ENCODE results near the gene CST9. TPM values are rescaled to one million over a fixed set of nuclear protein-coding genes. Genes with fewer than 3 reads are reported as not detected.
"Not testable (repeated sequence)": the region's sequence is repeated elsewhere in the genome, so short reads cannot be mapped to it uniquely, and the experiment has no call there.

The CST9 gene
- total RNA-seq, 4 donors from 2014 or later = 0.44 TPM; not detected in 3

DNA sequence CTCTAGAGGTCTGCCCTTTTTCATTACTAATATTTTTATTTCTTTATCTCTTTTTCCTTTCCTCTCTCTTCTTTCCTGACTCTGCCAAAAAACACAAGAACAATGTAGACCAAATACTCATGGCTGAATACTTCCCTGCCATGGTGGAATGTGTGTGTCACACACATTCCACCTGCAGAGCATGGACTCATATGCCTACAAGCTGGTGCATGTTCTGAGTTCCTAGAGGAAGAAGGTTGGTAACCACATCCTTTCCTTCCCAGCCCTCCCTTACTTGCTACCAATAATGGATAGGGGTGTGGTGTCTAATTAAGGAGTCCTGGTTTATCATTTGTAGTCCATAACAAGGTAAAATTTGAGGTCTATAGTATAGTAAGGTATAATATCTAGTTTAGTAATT lies 22.2 kb downstream of the CST9 start:
- H3K4me1 ChIP-seq = no peaks in the 10 kb centered on the region
- no peaks in the 10 kb centered on the region for H3K27me3 ChIP-seq
- no peak overlapping the region for H3K27ac ChIP-seq
- TF ChIP-seq, protein P1, sequence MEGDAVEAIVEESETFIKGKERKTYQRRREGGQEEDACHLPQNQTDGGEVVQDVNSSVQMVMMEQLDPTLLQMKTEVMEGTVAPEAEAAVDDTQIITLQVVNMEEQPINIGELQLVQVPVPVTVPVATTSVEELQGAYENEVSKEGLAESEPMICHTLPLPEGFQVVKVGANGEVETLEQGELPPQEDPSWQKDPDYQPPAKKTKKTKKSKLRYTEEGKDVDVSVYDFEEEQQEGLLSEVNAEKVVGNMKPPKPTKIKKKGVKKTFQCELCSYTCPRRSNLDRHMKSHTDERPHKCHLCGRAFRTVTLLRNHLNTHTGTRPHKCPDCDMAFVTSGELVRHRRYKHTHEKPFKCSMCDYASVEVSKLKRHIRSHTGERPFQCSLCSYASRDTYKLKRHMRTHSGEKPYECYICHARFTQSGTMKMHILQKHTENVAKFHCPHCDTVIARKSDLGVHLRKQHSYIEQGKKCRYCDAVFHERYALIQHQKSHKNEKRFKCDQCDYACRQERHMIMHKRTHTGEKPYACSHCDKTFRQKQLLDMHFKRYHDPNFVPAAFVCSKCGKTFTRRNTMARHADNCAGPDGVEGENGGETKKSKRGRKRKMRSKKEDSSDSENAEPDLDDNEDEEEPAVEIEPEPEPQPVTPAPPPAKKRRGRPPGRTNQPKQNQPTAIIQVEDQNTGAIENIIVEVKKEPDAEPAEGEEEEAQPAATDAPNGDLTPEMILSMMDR (IDR thresholded peaks at IDR 0.05) = no peak
- TF ChIP-seq EP300 (IDR thresholded peaks at IDR 0.05) = no peak
- no peak for TF ChIP-seq POLR2A (IDR thresholded peaks at IDR 0.05)
- H3K36me3 ChIP-seq = no peaks in the 10 kb centered on the region
- H3K9me3 ChIP-seq = no peaks in the 10 kb centered on the region
- H3K4me3 ChIP-seq = no peak overlapping the region
- no peak for DNase-seq (ENCODE audit: low spot score in 2 of 2)

DNA sequence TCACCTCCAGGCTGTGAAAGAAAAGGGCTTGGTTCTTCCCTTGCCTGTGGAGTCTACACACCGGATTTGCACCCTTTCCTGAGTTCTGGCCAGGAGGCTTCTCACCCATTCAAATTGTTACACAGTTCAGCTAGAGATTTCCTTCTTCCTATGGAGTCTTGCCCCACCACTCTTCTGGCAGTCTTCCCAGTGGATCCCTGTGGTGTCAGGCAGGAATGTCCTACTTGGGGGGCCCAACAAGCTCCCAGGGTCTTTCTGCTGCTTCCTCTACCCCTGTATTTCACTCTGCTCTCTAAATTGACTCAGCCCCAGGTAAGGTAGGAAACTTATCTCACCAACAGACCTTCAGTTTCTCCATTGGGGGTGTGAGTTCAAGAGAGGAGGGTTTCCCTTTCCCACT lies 23.4 kb downstream of the CST9 start:
- no peak for DNase-seq (ENCODE audit: low spot score in 2 of 2)

DNA sequence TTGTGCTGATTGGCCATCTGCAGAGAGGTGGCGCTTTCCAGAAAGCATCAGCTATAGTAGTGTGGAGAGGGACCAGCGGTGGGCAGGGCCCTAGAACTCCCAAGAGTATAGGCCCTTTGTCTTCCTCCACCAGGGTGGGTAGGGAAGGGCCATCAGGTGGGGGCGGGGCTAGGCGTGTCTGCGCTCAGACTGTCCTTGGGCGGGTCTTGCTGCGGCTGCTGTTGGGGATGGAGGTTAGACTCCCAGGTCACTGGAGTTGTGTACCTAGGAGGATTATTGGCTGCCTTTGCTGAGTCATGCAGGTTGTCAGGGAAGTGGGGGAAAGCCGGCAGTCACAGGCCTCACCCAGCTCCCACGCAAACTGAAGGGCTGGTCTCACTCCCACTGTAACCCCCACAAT lies 23.9 kb downstream of the CST9 start:
- not testable (repeated sequence) for H3K9me3 ChIP-seq; H3K4me1 ChIP-seq; H3K27me3 ChIP-seq; H3K4me3 ChIP-seq; H3K27ac ChIP-seq; H3K36me3 ChIP-seq; DNase-seq (ENCODE audit: low spot score in 2 of 2)
- WGBS, 2 donors = 92 to 95% methylated on average over 8 to 9 of the region's 9 CpGs

More for the DNA sequence above, 23.4 kb downstream of the CST9 start:
- Histone ChIP-seq H3K36me3 (no peaks in the 10 kb centered on the region), H3K27me3 (no peaks in the 10 kb centered on the region), H3K27ac (no peak overlapping the region), H3K4me1 (no peaks in the 10 kb centered on the region), H3K4me3 (no peak overlapping the region), H3K9me3 (no peaks in the 10 kb centered on the region)
- TF ChIP-seq POLR2A (IDR thresholded peaks at IDR 0.05) = no peak
- TF ChIP-seq, protein P1 (IDR thresholded peaks at IDR 0.05) = no peak
- TF ChIP-seq EP300 (IDR thresholded peaks at IDR 0.05) = no peak
- WGBS, 2 donors = 62 to 77% methylated on average over 1 of the region's 1 CpG

DNA sequence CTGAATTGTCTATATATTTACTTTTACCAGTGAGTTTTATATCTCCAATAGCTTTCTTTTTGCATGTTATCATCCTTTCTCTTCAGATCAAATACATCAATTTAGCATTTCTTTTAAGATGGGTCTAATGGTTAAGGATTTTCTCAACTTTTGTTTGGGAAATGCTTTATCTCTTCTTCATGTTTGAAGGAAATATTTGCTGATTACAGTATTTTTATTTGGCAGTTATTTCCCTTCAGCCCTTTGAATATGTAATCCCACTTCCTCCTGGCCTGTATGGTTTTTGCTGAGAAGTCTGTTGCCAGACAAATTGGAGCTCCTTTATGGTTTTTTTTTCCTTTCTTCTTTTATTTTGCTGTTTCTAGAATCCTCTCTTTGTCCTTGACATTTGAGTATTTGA lies 30.7 kb downstream of the CST9 start:
- Histone ChIP-seq H3K27ac (no peak overlapping the region), H3K9me3 (no peaks in the 10 kb centered on the region), H3K4me1 (no peaks in the 10 kb centered on the region), H3K36me3 (no peaks in the 10 kb centered on the region), H3K27me3 (no peaks in the 10 kb centered on the region), H3K4me3 (no peak overlapping the region)
- no peak for DNase-seq (ENCODE audit: low spot score in 2 of 2)
- TF ChIP-seq, protein P1 (IDR thresholded peaks at IDR 0.05) = no peak
- no peak for TF ChIP-seq EP300 (IDR thresholded peaks at IDR 0.05)
- TF ChIP-seq POLR2A (IDR thresholded peaks at IDR 0.05) = no peak

DNA sequence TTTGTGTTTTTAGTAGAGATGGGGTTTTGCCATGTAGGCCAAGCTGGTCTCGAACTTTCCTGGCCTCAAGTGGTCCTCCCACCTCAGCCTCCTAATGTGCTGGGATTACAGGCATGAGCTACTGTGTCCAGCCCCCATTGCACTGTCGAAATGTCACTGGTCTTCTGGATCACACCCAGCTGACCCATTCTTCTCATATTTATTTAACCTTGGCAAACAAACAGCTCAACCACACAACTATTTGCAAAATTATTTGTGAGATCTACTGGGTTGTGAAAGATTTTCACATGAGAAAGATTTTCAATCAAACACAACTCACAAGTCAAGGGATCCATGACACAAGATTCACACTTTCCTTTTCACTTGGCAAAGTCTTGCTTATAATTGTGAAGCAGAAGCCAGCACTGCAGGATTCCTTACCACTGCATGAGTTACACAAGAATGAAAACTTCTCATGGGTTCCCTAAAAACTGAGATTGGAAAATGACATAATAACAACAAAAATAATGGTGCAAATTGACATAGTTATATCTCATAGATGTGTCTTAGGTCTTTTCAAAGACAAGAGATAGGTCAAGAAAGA lies 35.4 kb downstream of the CST9 start:
- H3K36me3 ChIP-seq = no peaks in the 10 kb centered on the region
- H3K4me3 ChIP-seq = no peak overlapping the region
- TF ChIP-seq, protein P1 (IDR thresholded peaks at IDR 0.05) = no peak
- TF ChIP-seq POLR2A (IDR thresholded peaks at IDR 0.05) (no peak), EP300 (IDR thresholded peaks at IDR 0.05) (no peak)
- no peaks in the 10 kb centered on the region for H3K27me3 ChIP-seq
- no peaks in the 10 kb centered on the region for H3K9me3 ChIP-seq
- H3K27ac ChIP-seq = no peak overlapping the region
- 69 to 85% methylated on average over 2 of the region's 2 CpGs for WGBS, 2 donors
- no peaks in the 10 kb centered on the region for H3K4me1 ChIP-seq
- no peak for DNase-seq (ENCODE audit: low spot score in 2 of 2)

DNA sequence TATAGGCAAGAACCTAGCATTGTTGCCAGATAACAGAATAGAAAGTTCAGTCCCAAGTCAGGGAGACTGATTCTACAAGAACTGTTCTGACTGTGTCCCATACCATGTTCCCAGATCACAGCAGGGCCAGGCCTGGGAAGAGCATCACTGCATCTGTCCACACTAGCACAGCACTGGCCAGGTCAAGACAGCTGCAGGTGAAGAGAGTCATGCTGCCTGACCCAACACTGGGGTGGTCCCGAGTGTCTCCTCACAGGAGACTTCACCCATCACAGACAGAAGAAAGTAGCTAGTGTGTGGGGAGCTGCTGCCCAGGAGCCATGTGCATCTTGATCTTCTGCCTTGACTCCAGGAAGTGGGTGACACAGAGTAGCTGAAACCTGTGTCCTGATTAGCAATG lies 36.1 kb downstream of the CST9 start:
- no peak for DNase-seq (ENCODE audit: low spot score in 2 of 2)
- Histone ChIP-seq H3K4me1 (no peaks in the 10 kb centered on the region), H3K27ac (no peak overlapping the region)

More for the DNA sequence above, 36.1 kb downstream of the CST9 start:
- TF ChIP-seq EP300 (IDR thresholded peaks at IDR 0.05) = no peak
- TF ChIP-seq POLR2A (IDR thresholded peaks at IDR 0.05) = no peak
- TF ChIP-seq, protein P1 (IDR thresholded peaks at IDR 0.05) = no peak
- WGBS, 2 donors = 63 to 89% methylated on average over 1 of the region's 1 CpG
- Histone ChIP-seq H3K27me3 (no peaks in the 10 kb centered on the region), H3K36me3 (no peaks in the 10 kb centered on the region), H3K9me3 (no peaks in the 10 kb centered on the region), H3K4me3 (no peak overlapping the region)
